MM.1S (cell line): ENCODE measurements around the gene NUDT15.

Experiments used
- CTCF ChIP-seq: fragments of 300-600 bp; sonication (generic); IDR thresholded peaks from 2 replicates; pipeline ENCODE4 v1.5.1; 2016; ENCODE audit warnings: antibody characterized with exemption, low read length, mixed read lengths
- EZH2 ChIP-seq: fragments of 300-600 bp; sonication (generic); optimal IDR thresholded peaks from 2 replicates; pipeline ENCODE3; 2017; ENCODE audit warnings: low read depth, mild to moderate bottlenecking, antibody characterized with exemption, low read length, mixed read lengths
- EZH2phosphoT487 ChIP-seq: fragments of 300-600 bp; sonication (generic); IDR thresholded peaks from 2 replicates; pipeline ENCODE4 v1.6.1; 2018; ENCODE audit warnings: antibody characterized with exemption, low read length

DNA sequence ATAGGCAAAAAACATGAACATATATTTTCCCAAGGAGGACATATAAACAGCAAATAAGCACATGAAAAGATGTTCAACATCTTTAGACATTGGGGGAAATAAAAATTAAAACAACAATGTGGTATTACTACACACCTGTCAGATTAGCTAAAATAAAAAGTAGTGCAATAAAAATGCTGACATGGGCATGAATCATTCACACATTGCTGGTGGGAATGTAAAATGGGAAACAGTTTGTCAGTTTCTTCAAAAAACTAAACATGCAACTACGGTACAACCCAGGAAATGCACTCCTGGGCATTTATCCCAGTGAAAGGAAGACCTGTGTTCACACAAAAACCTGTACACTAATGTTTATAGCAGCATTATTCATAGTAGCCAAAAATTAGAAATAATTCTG lies 31.1 kb upstream of the NUDT15 start:
- TF ChIP-seq CTCF (no peak), EZH2 (no peak), EZH2phosphoT487 (no peak)
